ENCODE data around the gene GTPBP4.

DNA sequence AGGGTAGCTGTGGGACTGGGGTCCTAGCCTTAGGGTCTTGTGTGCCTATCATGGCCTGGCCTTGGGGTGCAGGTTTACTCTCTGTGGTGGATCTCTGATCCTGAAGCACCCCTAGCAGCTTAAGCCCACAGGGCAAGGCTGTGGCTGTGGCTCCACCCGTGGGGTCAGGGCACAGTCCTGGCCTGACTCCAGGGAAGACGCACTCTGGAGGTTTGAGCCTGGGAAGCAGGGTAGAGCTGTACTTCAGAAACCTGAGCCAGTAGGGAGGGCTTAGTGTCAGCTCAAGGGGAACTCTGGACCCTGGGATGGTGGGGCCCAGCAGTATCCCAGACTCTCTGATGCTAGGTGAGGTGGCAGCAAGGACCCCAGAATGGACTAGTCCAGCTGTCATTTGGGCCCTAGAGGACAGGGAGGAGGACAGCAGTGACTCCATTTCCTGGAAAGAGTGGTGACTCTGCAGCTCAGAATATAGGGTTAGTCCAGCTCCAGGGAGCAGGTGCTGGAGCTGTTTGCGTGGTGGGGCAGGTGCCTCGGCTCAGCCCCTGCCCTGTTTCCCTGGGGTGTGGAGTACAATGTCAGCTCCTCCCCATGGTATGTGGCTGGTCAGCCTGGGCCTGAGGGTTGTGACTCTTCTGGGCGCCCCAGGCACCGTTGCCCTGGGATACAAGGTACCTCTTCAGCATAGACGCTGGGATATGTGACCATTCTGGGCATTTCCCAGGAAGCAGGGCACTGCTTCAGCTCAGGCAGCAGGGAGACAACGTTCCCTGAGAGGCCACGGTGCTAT lies 15.8 kb downstream of the GTPBP4 start:
- TF ChIP-seq CTCF (IDR thresholded peaks at IDR 0.05; ENCODE audit: low read length) (no peak), EZH2 (IDR thresholded peaks at IDR 0.05; ENCODE audit: borderline replicate concordance, low read length) (no peak)
